Thoracic aorta (tissue), 2 donors: ENCODE results near the gene TMEM140. TPM values are rescaled to one million over a fixed set of nuclear protein-coding genes. Genes with fewer than 3 reads are reported as not detected.

Source experiments
- ATAC-seq: fragments of 150-250 bp; one replicate; pipeline ENCODE4 v1.8.0; 2017; ENCODE audit warnings: low read depth; ENCODE audit not compliant: insufficient number of reproducible peaks, low FRiP score
- DNase-seq: peaks from one replicate; pipeline ENCODE4 v3.0.0-alpha.2; 2020; ENCODE audit warnings: low spot score
- H3K27ac ChIP-seq, 2 donors: fragments of 200-600 bp; sonication (generic); 1 replicate in 1 of 2; 2 replicates in 1 of 2; pipeline ENCODE4 v1.5.1; 2016; ENCODE audit warnings: mild to moderate bottlenecking in 2 of 2, moderate library complexity in 2 of 2
- H3K27me3 ChIP-seq: fragments of 200-600 bp; sonication (generic); replicated peaks from 2 replicates; pipeline ENCODE4 v1.6.0; 2016; ENCODE audit warnings: mild to moderate bottlenecking; ENCODE audit not compliant: insufficient read depth
- H3K36me3 ChIP-seq: fragments of 200-600 bp; sonication (generic); one replicate; pipeline ENCODE4 v1.5.1; 2016
- H3K4me1 ChIP-seq, 2 donors: fragments of 200-600 bp; sonication (generic); 1 replicate in 1 of 2; 2 replicates in 1 of 2; pipeline versions ENCODE4 v1.5.1 to v1.6.0; 2016; ENCODE audit warnings: low read depth in 2 of 2, mild to moderate bottlenecking in 1 of 2; ENCODE audit not compliant: control insufficient read depth in 1 of 2
- H3K4me3 ChIP-seq: fragments of 200-600 bp; sonication (generic); 2 replicates; pipeline ENCODE4 v1.5.1; 2016; ENCODE audit warnings: mild to moderate bottlenecking
- H3K9me3 ChIP-seq: fragments of 200-600 bp; sonication (generic); 2 replicates; pipeline ENCODE4 v1.5.1; 2016
- total RNA-seq, 2 donors: library from RNA; depleted of rRNA; stranded (reverse); fragments of >200 nt; gene quantifications; one replicate each; pipeline versions ENCODE4 v1.1.0 to v1.2.3, GENCODE V29; 2016
- TF ChIP-seq, protein P1 (sequence below): fragments of 200-600 bp; sonication (generic); IDR thresholded peaks from one replicate; pipeline ENCODE4 v1.5.1; 2019; ENCODE audit warnings: antibody characterized with exemption

TMEM140 gene
- total RNA-seq, 2 donors from 2014 or later = 20.6 to 27.6 TPM

DNA sequence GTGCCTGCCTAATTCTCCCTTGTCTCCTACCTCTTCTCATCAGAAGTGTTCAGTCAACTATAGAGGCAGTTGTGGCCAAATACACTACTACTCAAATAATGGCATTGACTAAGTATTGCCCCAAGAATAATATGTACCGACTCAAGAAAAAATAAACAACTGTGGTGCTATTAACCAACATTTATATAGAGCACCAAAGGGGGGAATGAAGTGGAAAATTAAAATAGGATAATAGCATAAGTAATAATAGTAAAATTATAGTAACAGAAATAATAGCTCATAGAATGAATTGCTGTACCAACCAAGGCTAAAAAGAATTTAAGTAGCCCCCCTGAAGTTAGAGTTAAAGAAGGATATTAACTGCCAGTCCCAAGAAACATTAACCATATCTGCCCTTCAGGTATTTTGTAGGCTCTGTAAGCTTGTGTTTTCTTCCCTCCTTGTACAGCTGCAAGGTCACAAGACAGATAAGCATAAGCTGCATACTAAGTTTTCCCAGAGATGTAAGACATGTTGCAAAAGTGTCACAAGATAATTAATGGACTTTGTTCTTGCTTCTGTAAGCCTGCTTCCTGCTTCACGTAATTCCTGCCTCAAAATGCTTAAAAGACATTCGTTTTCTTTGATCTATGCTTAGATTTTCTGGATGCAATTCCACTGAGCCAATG lies 33.5 kb downstream of the TMEM140 start:
- no peak for ATAC-seq
- peaks cover 31% of the 10 kb centered on the region for H3K36me3 ChIP-seq

DNA sequence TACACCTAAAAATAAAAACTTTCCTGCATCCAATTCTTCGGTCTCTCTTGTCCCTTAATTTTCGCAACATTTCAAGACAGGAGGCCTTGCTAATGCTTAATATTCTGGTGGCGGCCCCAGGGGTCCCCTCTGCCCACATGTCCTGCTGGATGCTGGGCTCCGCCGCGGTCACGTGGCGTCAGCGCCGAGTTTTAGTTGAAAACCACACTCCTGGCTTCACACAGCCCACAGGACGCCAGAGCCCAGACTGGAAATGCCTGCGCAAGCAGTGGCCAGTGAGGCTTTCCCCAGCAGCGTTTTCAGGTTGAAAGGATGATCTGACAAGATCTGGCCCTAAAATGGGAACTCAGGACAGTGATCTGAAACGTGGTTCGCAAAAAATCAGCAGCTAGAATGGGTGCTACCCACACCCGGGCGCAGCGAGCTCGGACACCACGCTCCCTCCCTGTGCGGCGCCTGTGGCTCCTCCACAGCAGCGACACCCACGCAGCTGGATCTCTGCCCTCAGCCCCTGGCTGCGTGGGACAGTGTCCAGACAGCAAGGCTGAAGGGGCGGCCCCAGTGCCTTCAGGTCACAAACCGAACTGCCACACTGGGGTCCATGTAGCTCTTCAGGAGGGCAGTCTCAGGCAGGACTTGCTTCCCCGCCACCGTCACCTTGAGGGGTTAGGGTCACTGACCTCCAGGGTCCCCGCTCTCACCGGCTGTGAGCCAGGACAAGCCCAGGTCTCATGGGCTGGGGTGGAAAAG lies 34.2 kb downstream of the TMEM140 start:
- Histone ChIP-seq H3K27ac (no peak overlapping the region), H3K36me3 (peaks cover 39% of the 10 kb centered on the region), H3K9me3 (peaks cover 27% of the 10 kb centered on the region), H3K4me1 (no peaks in the 10 kb centered on the region), H3K27me3 (no peaks in the 10 kb centered on the region), H3K4me3 (no peak overlapping the region)
- DNase-seq (no peak), ATAC-seq (no peak)
- TF ChIP-seq, protein P1, sequence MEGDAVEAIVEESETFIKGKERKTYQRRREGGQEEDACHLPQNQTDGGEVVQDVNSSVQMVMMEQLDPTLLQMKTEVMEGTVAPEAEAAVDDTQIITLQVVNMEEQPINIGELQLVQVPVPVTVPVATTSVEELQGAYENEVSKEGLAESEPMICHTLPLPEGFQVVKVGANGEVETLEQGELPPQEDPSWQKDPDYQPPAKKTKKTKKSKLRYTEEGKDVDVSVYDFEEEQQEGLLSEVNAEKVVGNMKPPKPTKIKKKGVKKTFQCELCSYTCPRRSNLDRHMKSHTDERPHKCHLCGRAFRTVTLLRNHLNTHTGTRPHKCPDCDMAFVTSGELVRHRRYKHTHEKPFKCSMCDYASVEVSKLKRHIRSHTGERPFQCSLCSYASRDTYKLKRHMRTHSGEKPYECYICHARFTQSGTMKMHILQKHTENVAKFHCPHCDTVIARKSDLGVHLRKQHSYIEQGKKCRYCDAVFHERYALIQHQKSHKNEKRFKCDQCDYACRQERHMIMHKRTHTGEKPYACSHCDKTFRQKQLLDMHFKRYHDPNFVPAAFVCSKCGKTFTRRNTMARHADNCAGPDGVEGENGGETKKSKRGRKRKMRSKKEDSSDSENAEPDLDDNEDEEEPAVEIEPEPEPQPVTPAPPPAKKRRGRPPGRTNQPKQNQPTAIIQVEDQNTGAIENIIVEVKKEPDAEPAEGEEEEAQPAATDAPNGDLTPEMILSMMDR = no peak

More for the DNA sequence above, 33.5 kb downstream of the TMEM140 start:
- no peaks in the 10 kb centered on the region for H3K4me1 ChIP-seq
- H3K9me3 ChIP-seq = peaks cover 27% of the 10 kb centered on the region
- no peak overlapping the region for H3K27ac ChIP-seq
- no peak for DNase-seq
- TF ChIP-seq, protein P1 = no peak
- H3K4me3 ChIP-seq = no peak overlapping the region
- H3K27me3 ChIP-seq = no peaks in the 10 kb centered on the region

DNA sequence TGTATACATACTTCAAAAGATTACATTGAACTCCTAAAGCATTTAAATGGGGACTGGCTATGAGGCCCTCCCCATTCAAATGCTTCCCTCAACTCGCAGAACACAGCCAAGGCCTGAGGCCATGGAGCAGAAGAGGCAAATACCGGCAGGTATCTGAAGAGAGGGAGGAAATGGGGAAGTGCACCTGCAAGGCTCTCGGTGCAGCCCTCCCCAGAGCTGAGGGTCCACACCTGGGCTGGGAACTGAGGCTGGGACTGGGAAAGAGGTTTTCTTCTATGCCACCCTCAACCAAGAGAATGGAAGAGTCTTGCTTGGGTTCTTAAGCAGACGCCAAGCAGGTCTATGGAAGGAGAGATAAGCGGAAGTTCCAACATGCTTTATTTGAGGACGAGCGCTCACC lies 35.6 kb downstream of the TMEM140 start:
- H3K36me3 ChIP-seq = peaks cover 48% of the 10 kb centered on the region
- ATAC-seq (no peak), DNase-seq (no peak)
- H3K4me3 ChIP-seq = no peak overlapping the region
- TF ChIP-seq, protein P1 = no peak
- H3K27me3 ChIP-seq = no peaks in the 10 kb centered on the region
- H3K27ac ChIP-seq = no peak overlapping the region
- peaks cover 27% of the 10 kb centered on the region for H3K9me3 ChIP-seq
- no peaks in the 10 kb centered on the region for H3K4me1 ChIP-seq

DNA sequence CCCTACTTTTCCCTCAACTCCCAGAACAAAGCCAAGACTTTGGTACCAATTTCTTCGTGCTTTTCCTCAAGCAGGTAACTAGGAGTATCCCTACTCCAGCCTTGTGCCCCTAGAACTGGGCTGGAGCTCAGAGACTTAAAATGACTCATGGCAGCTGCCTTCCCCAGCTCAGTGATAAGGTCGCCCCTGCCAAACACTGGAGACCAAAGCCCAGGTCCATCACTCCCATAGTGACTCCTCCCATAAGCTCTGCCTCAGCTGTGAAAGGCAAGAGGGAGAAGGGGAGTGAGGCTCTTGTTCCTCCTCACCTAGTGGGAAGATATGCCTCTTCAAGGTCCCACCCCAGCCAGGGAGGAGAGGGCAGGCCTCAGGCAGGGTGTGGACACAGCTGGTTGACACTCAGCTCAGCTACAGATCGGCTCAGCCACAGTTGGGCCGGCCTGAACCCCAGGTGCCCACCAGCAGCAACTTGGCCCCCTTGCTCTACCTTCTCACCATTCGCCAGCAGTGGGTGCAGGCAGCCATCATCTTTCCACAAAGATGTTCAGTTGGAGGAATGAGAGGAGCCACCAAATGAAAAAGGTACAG lies 36.5 kb downstream of the TMEM140 start:
- Histone ChIP-seq H3K4me1 (no peaks in the 10 kb centered on the region), H3K27ac (no peak overlapping the region), H3K9me3 (peaks cover 27% of the 10 kb centered on the region), H3K4me3 (no peak overlapping the region), H3K36me3 (peaks cover 56% of the 10 kb centered on the region), H3K27me3 (no peaks in the 10 kb centered on the region)
- no peak for ATAC-seq
- TF ChIP-seq, protein P1 = no peak
- DNase-seq = no peak

DNA sequence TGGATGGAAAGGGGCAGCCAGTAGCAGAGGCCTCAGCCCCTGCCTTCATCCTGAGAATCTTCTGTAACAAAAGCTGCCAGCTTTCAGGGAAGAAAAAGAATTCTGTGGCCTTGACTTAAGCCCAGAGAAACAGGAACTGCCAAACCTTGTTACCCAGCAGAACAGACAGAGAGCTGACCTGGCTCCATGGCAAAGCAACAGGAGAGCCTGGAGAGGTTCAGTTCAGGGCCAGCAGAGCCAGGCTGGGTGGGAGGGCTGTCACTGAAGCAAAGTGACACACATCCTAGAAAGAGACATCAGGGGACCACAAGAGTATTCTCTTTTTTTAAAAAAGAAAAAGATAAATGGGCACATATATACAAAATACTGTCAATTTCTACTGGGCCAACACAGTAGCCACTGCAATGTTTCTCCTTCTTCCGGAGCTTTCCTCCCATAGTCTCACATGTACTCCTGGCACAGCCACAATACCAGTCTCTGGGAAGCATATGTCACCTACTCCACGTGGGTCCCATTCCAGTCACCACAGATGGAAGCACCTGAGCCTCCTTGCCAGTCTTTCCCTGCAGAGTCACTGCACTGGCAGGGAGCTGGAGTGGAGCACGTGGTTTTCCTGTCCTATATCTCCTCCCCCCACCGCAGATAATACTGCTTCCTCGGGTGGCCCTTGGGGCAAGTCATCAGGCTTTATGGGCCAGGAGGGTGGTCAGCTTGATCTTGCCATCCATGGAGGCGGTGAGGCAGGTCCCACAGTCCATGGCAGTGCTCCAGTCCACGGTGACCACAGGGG lies 37.8 kb downstream of the TMEM140 start:
- no peaks in the 10 kb centered on the region for H3K27me3 ChIP-seq
- no peak overlapping the region for H3K27ac ChIP-seq
- H3K4me1 ChIP-seq = no peaks in the 10 kb centered on the region
- TF ChIP-seq, protein P1 = no peak
- peaks cover 21% of the 10 kb centered on the region for H3K9me3 ChIP-seq
- no peak for ATAC-seq
- H3K4me3 ChIP-seq = no peak overlapping the region
- peaks cover 56% of the 10 kb centered on the region for H3K36me3 ChIP-seq
- no peak for DNase-seq
